Hematopoietic multipotent progenitor cell treated with erythropoietin and hydrocortisone succinate and interleukin-3 and kit ligand, for 8 days (in vitro differentiated cells): ENCODE measurements around the gene ETV6.
"Not testable (repeated sequence)": the region's sequence is repeated elsewhere in the genome, so short reads cannot be mapped to it uniquely, and the experiment has no call there.

ENCODE experiments used
- DNase-seq: peaks from one replicate; pipeline ENCODE4 v3.0.0-alpha.2; 2015

The ETV6 gene

GRCh38 chr12:11672256-11673191 lies 23.1 kb downstream of the ETV6 start:
- DNase-seq, result no peak

DNA sequence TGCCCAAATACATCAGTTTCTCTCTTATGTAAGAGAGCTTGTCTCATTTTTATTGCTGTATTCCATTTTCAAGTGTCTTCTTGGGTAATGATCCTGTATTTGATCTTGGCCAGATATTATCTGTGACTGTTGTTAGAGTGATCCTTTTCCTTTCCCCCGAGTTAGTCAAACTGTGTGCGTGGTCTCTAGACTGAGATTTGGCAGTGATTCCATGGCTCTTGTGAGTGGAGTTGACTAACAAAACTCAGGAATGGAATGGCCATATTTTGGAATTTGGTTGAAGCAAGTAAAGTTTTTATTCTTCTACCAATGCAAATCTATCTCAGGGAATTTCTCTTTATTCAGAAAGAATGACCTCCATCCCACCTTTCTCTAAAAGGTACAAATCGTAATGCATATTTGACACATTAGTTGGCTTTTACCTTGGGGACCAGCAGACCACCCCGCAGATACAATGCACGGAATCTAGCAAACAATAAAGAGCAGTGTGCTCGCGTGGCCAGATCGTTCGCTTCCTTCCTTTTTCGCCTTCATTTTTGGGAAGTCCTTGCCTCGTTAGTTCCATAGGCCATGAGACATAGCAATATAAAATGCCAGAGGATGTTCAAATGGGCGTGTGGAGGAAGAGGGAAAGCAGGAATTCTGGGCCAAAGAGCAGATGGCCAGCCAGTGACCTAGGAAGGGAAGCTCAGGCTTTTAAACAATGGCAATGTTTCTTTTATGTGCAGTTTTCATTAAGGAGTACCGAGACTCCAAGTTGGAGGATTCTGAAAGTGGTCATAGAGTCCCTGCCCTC lies 24.4 kb downstream of the ETV6 start:
- no peak for DNase-seq

- DNase-seq, result no peak
Measured at GRCh38 chr12:11674894-11675390, 25.5 kb downstream of the ETV6 start.

DNA sequence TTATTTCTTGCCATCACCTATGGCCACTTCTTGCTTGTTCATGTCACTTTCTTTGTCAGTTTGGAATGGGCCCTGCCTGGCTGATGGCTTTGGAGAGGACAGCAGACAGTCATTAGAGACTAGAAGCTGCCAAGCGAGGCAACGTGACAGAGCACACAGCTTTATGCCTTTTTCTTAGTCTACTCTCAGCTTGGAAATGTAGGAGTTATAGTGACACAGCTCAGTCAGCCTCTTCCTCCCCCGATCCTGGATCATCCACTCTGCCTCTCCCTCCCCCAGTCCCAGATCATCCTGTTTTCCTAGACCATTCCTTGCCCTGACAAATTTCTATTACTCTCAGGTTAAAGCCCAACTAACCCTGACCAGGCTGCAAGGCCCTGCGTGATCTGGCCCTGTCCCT lies 26.6 kb downstream of the ETV6 start:
- no peak for DNase-seq

GRCh38 chr12:11677093-11677492 lies 27.6 kb downstream of the ETV6 start:
- no peak for DNase-seq

- no peak for DNase-seq
Measured at GRCh38 chr12:11677752-11678151, 28.3 kb downstream of the ETV6 start.

DNA sequence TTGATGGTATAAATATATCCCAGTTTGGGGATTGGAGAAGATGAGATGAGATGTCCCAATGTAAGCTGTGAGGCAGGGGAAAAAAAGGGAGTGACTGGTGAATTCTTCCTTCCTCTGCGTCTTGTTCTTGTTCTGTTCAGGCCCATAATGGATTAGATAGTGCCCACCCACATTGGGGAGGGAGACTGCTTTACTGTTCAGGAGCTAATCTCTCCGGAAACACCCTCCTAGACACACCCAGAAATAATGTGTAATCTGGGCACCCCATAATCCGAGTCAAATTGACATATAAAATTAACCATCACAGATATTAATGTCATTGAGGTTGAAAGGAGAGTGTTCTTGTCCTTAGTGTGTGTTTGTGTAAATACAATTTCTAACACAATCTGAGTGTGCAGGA lies 29.3 kb downstream of the ETV6 start:
- DNase-seq, result peak; percentile 76

DNA sequence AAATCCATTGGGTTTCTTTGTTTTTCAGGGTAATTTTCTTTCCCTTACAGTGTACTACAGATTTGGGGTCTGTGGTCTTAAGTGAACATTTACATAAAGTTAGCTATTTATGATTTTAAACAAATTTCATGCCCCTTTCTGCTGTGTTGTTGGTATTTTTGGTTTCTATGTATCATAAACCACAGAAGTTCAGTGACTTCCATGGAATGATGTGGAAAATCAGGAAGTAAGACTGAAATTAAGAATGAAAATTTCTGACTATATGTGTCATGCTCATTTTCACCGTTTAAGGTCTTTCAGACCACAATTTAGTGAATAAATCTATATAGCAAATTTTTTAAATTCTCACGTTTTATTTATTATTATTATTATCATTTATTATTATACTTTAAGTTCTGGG lies 31.7 kb downstream of the ETV6 start:
- DNase-seq, result no peak

DNA sequence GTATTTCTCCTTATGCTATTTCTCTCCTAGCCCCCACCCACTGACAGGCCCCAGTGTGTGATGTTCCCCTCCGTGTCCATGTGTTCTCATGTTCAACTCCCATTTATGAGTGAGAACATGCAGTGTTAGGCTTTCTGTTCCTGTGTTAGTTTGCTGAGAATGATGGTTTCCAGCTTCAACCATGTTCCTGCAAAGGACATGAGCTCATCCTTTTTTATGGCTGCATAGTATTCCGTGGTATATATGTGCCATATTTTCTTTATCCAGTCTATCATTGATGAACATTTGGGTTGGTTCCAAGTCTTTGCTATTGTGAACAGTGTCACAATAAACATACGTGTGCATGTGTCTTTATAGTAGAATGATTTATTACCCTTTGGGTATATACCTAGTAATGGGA lies 32.2 kb downstream of the ETV6 start:
- DNase-seq, result not testable (repeated sequence)

GRCh38 chr12:11684393-11684792 lies 34.9 kb downstream of the ETV6 start:
- DNase-seq, result no peak

GRCh38 chr12:11684811-11685210 lies 35.3 kb downstream of the ETV6 start:
- DNase-seq, result no peak

- no peak for DNase-seq
Measured at GRCh38 chr12:11685316-11685715, 35.8 kb downstream of the ETV6 start.

- no peak for DNase-seq
Measured at GRCh38 chr12:11685716-11686115, 36.2 kb downstream of the ETV6 start.

- no peak for DNase-seq
Measured at GRCh38 chr12:11686120-11686519, 36.6 kb downstream of the ETV6 start.

DNA sequence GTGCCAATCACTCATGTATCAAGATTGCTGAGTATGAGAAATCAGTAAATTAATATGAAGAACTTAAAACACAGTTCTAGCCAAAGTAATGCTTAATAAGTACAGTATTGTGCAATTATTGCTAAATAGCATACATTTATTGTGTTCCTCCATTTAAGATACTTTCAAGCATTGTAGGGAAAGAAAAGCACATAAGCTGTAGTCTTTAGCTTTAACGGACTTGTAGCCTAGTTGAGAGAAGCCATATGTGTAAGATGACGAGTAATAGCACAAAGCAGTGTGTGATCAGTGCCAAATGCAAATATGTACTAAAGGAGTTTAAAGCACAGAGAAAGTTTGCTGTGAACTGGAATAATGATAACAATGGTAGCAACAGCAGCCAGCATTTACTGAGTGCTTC lies 38.1 kb downstream of the ETV6 start:
- no peak for DNase-seq

DNA sequence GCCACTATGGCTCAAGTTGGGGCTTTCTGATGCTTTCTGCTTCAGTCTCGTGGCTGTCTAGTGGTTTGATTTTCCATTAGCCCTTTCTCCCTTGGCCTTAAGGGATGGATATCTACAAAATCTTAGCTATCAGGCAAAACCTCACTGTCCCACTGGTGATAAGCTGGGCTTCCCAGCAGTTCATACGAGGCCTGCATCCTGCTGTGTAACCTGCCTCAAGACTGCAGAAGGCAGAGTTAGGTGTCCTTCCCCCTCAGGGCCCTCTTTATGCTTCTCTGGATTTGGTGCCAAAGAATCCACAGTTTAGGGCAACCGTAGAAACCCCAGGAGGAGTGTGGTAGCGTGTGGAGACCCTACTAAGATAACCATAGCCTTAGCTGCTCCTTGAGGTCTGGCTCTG lies 38.9 kb downstream of the ETV6 start:
- DNase-seq, result no peak

DNA sequence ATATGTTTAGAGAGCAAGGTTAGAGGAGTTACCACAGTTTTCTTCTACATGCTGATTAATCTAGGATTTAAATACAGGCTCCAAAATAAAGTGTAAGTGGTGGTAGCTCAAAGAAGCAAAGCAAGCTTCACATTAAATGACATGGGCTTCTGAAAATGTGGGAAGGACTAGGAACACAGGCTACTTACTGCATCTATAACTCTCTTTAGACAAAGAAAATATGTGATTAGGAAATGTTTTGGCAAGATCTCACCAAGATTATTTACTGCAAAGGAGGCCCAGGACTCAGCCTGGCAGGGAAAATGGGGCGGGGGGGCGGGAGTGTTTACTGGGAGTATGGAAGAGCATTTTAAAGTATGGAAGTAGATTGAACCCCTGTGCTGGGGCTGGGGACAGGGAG lies 39.4 kb downstream of the ETV6 start:
- no peak for DNase-seq

DNA sequence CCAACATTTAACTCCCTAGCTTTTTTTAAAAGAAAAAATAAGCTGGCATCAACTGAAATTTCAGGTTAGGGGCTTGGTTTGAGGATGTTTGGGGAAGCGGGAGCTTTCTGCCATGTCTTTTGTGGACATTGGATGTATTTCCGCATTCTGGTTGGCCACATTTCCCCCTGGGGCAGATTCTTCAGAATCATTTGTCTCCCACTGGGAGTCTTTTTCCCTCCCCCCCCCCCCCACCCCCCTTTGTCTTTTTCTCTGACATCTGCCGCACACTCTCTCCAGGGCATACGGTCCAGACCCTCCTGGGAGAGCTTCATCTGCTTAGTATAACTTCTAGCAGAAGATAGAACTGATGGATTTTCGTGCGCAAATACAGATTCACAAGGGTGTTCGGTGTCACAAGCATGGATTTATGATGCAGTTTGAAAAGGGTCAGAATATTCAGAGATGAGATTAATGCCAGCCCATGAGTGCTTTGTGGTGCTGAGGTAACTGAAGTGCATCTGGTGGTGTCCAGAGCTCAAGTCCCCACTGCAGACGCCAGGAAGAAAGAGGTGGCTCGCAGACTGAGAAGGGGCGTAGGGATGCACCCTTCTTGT lies 40.2 kb downstream of the ETV6 start:
- no peak for DNase-seq

- DNase-seq, result no peak
Measured at GRCh38 chr12:11693067-11693466, 43.6 kb downstream of the ETV6 start.

DNA sequence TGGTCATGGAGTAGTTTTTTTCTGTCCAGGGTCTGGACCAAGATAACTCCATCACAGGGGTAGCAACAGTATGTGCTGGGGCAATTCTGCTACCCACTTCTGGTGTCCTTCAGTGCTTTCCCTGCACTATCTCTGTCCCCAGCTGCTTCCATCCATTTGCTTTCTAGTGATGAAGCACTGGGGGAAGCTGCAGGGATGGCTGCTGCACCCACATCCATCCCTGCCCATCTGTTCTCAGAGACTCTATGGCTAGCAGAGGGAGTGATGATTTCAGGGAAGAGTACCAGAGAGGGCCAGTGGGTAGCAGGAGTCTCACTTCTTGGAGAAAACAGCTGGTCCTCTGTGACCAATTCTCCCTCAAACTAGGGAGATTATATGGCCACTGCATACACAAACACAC lies 44.1 kb downstream of the ETV6 start:
- DNase-seq, result peak; percentile 14

DNA sequence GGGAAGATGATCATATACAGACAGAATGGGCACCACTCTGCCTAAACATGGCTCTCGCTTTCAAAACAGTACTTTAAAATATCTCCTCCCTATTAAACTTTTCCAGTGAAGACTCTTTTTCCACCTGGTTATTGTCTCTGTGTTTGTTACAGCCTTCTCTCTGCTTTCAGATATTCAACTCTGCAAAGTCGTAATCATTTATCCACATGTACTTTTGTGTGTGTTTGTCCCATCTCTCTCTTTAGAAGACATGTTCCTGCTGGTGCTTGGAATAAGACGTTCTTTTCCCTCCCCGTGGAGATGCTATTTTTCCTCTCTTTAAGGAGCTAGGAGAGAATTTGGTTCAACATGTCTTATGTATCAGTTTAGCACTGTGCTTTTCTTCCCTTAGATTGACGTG lies 45.1 kb downstream of the ETV6 start:
- DNase-seq, result no peak

DNA sequence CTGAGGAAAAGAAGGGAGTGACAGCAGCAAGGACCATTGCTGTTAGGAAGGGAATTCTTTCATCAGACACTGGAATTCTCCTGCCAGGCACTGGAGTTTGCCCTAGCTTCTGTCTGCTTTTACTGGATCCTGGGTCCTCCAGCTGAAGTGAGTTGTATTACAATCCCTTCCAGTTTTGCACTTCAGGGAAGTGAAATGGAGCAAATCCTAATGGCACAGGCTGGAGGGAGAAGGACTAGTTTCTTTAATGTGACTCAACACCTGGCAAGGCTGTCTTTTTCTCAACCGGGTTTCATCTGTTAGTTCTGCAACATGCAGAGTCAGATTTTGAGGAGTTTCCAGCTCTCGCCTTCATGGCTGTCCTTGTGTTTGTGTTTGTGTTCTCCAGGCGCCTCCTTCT lies 45.8 kb downstream of the ETV6 start:
- no peak for DNase-seq

DNA sequence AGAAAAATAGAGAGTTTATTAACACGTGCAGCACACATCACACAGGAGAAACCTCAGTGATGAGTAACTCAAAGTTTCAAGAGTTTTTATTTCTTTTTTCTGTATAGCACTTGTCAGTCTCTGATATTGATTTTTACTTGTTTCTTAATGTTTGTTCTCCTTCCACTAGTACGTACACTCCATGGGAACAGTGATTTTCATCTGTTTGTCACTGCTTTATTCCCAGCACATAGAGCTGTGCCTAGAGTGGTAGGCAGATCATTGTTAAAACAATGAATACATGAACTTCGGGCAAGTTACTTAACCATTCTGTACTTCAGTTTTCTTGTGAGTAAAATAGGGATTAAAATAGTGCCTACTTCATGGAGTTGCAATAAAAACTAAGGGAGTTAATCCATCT lies 46.6 kb downstream of the ETV6 start:
- no peak for DNase-seq

GRCh38 chr12:11697131-11697530 lies 47.7 kb downstream of the ETV6 start:
- DNase-seq, result no peak
